Thyroid gland (tissue), 4 donors: ENCODE measurements around the gene AKR1C3.

Experiments used
- CTCF ChIP-seq, 6 experiments: fragments of 200-600 bp in 3 of 6; fragments of 450-650 bp in 3 of 6; sonication (generic) in 3 of 6; IDR thresholded peaks; one replicate each; pipeline ENCODE4 v1.5.1; 2016 to 2019; ENCODE audit warnings: antibody characterized with exemption in 6 of 6, mild to moderate bottlenecking in 2 of 6, inconsistent platforms in 1 of 6, moderate library complexity in 1 of 6
- POLR2A ChIP-seq, 2 donors: fragments of 450-650 bp; IDR thresholded peaks; one replicate each; pipeline ENCODE4 v1.6.1; 2017; ENCODE audit warnings: antibody characterized with exemption in 2 of 2, mild to moderate bottlenecking in 2 of 2, moderate library complexity in 1 of 2

GRCh38 chr10:5092848-5093790 lies 1.1 kb upstream of the AKR1C3 start:
- TF ChIP-seq POLR2A (IDR thresholded peaks at IDR 0.05) (no peak), CTCF (IDR thresholded peaks at IDR 0.05) (no peak)
